Transverse colon (tissue), 4 donors: Measurements from ENCODE around the gene GAPVD1. TPM values are rescaled to one million over a fixed set of nuclear protein-coding genes. Genes with fewer than 3 reads are reported as not detected.

Experiments used
- DNase-seq: peaks from one replicate; pipeline ENCODE4 v3.0.0-alpha.2; 2019
- H3K27ac ChIP-seq, 4 donors: fragments of 200-600 bp; sonication (generic); 2 replicates each; pipeline ENCODE4 v1.5.1; 2016 to 2018; ENCODE audit warnings: inconsistent platforms in 4 of 4
- H3K27me3 ChIP-seq: fragments of 200-600 bp; sonication (generic); 2 replicates; pipeline ENCODE4 v1.5.1; 2017; ENCODE audit warnings: inconsistent platforms
- H3K36me3 ChIP-seq, 4 donors: fragments of 200-600 bp; sonication (generic); 2 replicates each; pipeline ENCODE4 v1.5.1; 2017 to 2019; ENCODE audit warnings: inconsistent platforms in 4 of 4
- H3K4me1 ChIP-seq, 4 donors: fragments of 200-600 bp; sonication (generic); 2 replicates each; pipeline ENCODE4 v1.5.1; 2017 to 2020; ENCODE audit warnings: inconsistent platforms in 4 of 4
- H3K4me3 ChIP-seq, 4 donors: fragments of 200-600 bp; sonication (generic); 1 replicate in 1 of 4; 2 replicates in 3 of 4; pipeline versions ENCODE4 v1.5.1 to v1.6.1; 2017 to 2019; ENCODE audit warnings: inconsistent platforms in 4 of 4
- H3K9me3 ChIP-seq, 2 donors: fragments of 200-600 bp; sonication (generic); 2 replicates each; pipeline ENCODE4 v1.5.1; 2017 to 2019; ENCODE audit warnings: inconsistent platforms in 2 of 2
- EP300 ChIP-seq: sonication (generic); formaldehyde crosslinking; IDR thresholded peaks from one replicate; pipeline ENCODE4 v1.6.1; 2017; ENCODE audit warnings: antibody characterized with exemption, low read depth
- POLR2A ChIP-seq: fragments of 450-650 bp; IDR thresholded peaks from one replicate; pipeline ENCODE4 v1.6.1; 2016; ENCODE audit warnings: antibody characterized with exemption, mild to moderate bottlenecking, moderate library complexity
- POLR2AphosphoS5 ChIP-seq, 3 donors: sonication (generic); formaldehyde crosslinking; IDR thresholded peaks; one replicate each; pipeline ENCODE4 v1.6.1; 2016; ENCODE audit warnings: antibody characterized with exemption in 3 of 3
- WGBS, 2 donors: methylation state at CpG; one replicate each; pipeline ENCODE4 v1.1.5; 2018; ENCODE audit warnings: low coverage in 1 of 2; 5-methylcytosine and 5-hydroxymethylcytosine counted together
- in situ Hi-C, 4 donors: fragments of 200-750 bp; cut with MboI; loops; one replicate each; pipeline versions ENCODE4 v1.15.0 to v1.15.1; 2017; ENCODE audit warnings: low sequenced_read_pairs in 3 of 4, low pct_ligation_motif_present in 1 of 4, low pct_unique_long_range_greater_than_20kb in 1 of 4
- intact Hi-C: fragments of 100-400 bp; cut with DNase I; formaldehyde crosslinking; loops from one replicate; pipeline ENCODE4 v1.15.1; 2023; ENCODE audit warnings: low total_unique reads
- total RNA-seq, 4 donors: library from RNA; depleted of rRNA; stranded (reverse); fragments of >200 nt; gene quantifications; one replicate each; pipeline ENCODE4 v1.1.0, GENCODE V29; 2016
- TF ChIP-seq, protein P1 (sequence below), 5 experiments: fragments of 200-600 bp in 3 of 5; fragments of 450-650 bp in 2 of 5; sonication (generic) in 3 of 5; IDR thresholded peaks; 1 replicate in 2 of 5; 2 replicates in 3 of 5; pipeline ENCODE4 v1.5.1; 2016 to 2017; ENCODE audit warnings: antibody characterized with exemption in 5 of 5, inconsistent platforms in 3 of 5, mild to moderate bottlenecking in 2 of 5, moderate library complexity in 1 of 5

Gene GAPVD1
- total RNA-seq, 4 donors from 2014 or later, result 27.7 to 80.4 (median 48.4) TPM

DNA sequence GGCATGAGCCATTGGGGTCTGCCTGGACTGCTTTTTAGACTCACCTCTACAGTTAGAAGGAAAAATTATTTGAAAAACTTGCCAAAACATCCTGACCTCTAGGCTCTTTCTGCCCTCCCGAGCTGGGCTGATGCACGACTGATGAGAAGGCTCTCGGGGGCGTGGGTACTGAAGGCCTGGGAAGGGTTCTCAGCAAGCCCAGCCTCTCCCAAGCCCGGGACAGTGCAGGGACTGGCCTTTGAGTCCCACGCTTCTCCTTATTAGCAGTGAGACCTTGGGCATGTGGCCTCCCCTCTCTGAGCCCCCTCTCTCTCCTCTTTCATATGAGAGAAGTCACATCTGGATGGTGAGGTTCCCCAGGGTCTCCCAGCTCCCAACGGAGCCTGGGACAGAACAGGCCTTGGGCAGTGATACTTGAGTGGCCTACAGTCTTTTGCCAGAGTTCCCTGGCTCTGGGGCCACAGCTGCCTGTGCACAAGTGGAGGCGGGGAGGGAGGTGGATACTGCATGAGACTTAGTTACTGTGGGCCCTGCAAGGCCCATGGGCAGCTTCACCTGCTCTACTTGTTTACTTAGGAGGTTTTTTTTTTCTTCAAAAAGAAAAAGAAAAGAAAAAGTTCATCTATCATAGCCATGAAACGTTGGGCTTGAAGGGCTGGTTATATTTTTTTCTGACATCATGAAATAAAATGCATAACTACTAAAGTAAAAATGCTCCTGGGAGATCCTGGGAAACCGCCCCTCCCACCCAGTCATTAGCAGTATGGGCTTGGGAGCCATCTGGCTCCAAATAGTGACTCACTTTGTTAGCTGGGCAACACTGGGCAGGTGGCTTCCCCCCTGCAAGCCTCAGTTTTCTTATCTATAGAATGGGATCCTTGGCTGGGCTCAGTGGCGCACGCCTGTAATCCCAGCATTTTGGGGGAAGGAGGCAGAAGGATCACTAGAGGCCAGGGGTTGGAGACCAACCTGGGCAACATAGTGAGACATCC is 139.4 kb downstream of the GAPVD1 start:
- no peak for DNase-seq
- Histone ChIP-seq H3K36me3 (no peaks in the 10 kb centered on the region), H3K4me3 (no peak overlapping the region), H3K9me3 (no peaks in the 10 kb centered on the region), H3K27ac (no peak overlapping the region), H3K27me3 (no peaks in the 10 kb centered on the region), H3K4me1 (no peaks in the 10 kb centered on the region)
- in situ Hi-C loops (loop anchor here (5.0 to 25.0 kb wide), 6 partner anchors 236 to 986 kb away; no protein-coding TSS in a partner anchor), intact Hi-C loops (loop anchor here (10.0 kb wide), 1 partner anchor 824 kb away; no protein-coding TSS in a partner anchor)
- TF ChIP-seq, protein P1, sequence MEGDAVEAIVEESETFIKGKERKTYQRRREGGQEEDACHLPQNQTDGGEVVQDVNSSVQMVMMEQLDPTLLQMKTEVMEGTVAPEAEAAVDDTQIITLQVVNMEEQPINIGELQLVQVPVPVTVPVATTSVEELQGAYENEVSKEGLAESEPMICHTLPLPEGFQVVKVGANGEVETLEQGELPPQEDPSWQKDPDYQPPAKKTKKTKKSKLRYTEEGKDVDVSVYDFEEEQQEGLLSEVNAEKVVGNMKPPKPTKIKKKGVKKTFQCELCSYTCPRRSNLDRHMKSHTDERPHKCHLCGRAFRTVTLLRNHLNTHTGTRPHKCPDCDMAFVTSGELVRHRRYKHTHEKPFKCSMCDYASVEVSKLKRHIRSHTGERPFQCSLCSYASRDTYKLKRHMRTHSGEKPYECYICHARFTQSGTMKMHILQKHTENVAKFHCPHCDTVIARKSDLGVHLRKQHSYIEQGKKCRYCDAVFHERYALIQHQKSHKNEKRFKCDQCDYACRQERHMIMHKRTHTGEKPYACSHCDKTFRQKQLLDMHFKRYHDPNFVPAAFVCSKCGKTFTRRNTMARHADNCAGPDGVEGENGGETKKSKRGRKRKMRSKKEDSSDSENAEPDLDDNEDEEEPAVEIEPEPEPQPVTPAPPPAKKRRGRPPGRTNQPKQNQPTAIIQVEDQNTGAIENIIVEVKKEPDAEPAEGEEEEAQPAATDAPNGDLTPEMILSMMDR (IDR thresholded peaks at IDR 0.05), result no peak
- TF ChIP-seq POLR2AphosphoS5 (IDR thresholded peaks at IDR 0.05) (no peak), POLR2A (no peak), EP300 (no peak)
- 76 to 78% methylated on average over 3 to 11 of the region's 12 CpGs for WGBS, 2 donors

DNA sequence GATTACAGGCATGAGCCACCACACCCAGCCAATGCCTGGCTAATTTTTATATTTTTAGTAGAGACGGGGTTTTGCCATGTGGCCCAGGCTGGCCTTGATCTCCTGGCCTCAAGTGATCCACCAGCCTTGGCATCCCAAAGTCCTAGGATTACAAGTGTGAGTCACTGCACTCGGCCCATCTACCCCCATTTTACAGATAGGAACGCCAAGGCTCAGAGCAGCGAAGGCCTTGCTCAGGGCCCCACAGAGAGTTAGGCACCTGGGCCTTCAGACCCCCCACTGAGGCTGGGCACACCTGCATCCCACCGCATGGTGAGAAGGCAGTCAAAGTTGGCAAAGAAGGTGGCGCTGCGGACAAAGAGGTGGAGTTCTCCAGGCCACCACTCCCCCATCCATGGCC is 143.1 kb downstream of the GAPVD1 start:
- Histone ChIP-seq H3K27me3 (peaks cover 11% of the 10 kb centered on the region), H3K36me3 (no peaks in the 10 kb centered on the region), H3K4me3 (no peak overlapping the region), H3K27ac (no peak overlapping the region), H3K9me3 (no peaks in the 10 kb centered on the region), H3K4me1 (peaks cover 3 to 15% (median 9%) of the 10 kb centered on the region in 4 donors)
- in situ Hi-C loops (loop anchor here (5.0 to 25.0 kb wide), 6 partner anchors 233 to 983 kb away; no protein-coding TSS in a partner anchor), intact Hi-C loops (loop anchor here (5.0 to 10.0 kb wide), 4 partner anchors 158 to 993 kb away; no protein-coding TSS in a partner anchor)
- DNase-seq, result no peak
- 90 to 100% methylated on average over 3 to 7 of the region's 7 CpGs for WGBS, 2 donors
- TF ChIP-seq, protein P1 (IDR thresholded peaks at IDR 0.05), result no peak
- TF ChIP-seq POLR2A, result no peak
- no peak for TF ChIP-seq EP300
- TF ChIP-seq POLR2AphosphoS5 (IDR thresholded peaks at IDR 0.05), result no peak

- Histone ChIP-seq H3K4me3 (no peak overlapping the region), H3K9me3 (no peaks in the 10 kb centered on the region), H3K27me3 (peaks cover 14% of the 10 kb centered on the region), H3K36me3 (no peaks in the 10 kb centered on the region), H3K4me1 (peaks cover 3 to 15% (median 9%) of the 10 kb centered on the region in 4 donors), H3K27ac (no peak overlapping the region)
- no peak for TF ChIP-seq POLR2A
- intact Hi-C loops, result loop anchor here (5.0 to 10.0 kb wide), 4 partner anchors 156 to 991 kb away; no protein-coding TSS in a partner anchor
- WGBS, 2 donors, result 78 to 84% methylated on average over 3 to 15 of the region's 15 CpGs
- DNase-seq, result no peak
- in situ Hi-C loops, result loop anchor here (10.0 to 25.0 kb wide), 5 partner anchors 231 to 981 kb away; no protein-coding TSS in a partner anchor
Measured at GRCh38 chr9:125405938-125406809, 144.5 kb downstream of the GAPVD1 start.

DNA sequence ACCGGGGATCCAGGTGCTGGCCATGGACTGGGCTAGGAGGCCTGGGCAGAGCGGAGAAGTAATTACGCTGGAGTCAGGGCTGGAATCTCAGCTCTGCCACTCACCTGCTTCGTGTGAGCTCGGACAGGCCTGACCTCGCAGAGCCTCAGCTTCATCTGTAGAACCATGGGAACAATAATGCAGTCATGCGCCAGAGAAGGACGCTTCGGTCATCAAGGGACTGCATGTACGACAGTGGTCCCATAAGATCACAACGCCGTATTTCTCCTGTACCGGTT is 145.1 kb downstream of the GAPVD1 start:
- H3K4me3 ChIP-seq, result no peak overlapping the region
- H3K4me1 ChIP-seq, result peaks cover 3 to 15% (median 9%) of the 10 kb centered on the region in 4 donors
- H3K36me3 ChIP-seq, result no peaks in the 10 kb centered on the region
- no peaks in the 10 kb centered on the region for H3K9me3 ChIP-seq
- peaks cover 14% of the 10 kb centered on the region for H3K27me3 ChIP-seq
- TF ChIP-seq POLR2AphosphoS5 (IDR thresholded peaks at IDR 0.05), result no peak
- no peak for DNase-seq
- intact Hi-C loops (loop anchor here (5.0 to 10.0 kb wide), 4 partner anchors 156 to 991 kb away; no protein-coding TSS in a partner anchor), in situ Hi-C loops (loop anchor here (10.0 to 25.0 kb wide), 5 partner anchors 231 to 981 kb away; no protein-coding TSS in a partner anchor)
- H3K27ac ChIP-seq, result no peak overlapping the region
- 92% methylated on average over 13 of the region's 13 CpGs; no CpG with 5 or more reads in 1 of the 2 donors for WGBS, 2 donors
